NK-92 treated with Interleukin-12 subunit alpha and Interleukin-12 subunit beta, amount 100 ng/mL, for 24 hours (cell line): ENCODE data around the gene COQ10A.

ENCODE experiments used
- DNase-seq: peaks from one replicate; lab custom pipeline; 2025; lab: John Stamatoyannopoulos, UW

The COQ10A gene

DNA sequence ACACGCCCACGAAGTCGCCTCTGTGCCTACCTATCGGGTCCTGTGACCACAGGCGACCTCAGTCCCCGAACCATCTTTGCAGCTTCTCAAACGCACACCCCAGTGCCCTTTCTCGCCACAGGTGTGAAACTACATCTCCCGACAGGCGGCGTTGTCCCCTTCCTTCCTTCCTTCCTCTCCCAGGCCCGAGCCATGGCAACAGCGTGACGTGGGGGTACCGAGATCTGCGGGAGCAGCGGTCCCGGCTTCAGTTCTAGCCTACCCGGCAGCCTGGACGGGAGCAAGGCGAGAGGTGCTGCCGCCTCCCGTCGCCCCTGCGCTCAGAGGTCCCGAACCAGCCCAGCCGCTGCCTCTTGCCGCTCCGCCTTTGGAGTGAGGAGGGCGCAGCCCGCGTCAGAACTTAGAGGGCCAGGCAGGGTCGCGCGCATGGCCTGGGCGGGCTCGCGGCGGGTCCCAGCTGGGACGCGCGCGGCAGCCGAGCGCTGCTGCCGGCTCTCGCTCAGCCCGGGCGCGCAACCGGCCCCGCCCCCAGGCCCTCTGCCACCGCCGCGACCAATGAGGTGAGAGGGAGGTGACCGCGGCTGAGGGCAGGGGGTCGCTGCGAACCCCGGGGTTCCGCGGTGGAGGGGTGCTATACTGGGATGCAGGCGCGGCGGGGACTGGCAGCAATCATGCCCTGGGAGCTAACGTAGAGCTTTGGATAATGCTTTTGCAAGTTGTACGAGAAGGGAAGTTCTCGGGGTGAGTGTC lies at the start of gene COQ10A:
TSS of gene COQ10A (plus strand) at position 250 of the 750 bp plus-strand sequence. CDS start at position 427, 177 bp downstream.
- DNase-seq: peak; percentile 78

DNA sequence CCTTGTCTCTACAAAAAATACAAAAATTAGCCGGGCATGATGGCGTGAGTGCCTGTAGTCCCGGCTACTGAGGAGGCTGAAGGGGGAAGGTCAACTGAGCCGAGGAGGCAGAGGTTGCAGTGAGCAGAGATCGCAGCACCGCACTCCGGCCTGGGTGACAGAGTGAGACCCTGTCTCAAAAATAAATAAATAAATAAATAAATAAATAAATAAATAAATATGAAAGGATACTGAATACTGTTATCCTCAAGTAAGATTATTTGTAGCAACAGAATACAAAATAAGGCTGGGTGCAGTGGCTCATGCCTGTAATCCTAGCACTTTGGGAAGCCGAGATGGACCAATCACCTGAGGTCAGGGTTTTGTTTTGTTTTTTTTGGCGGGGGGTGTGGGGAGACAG lies 46.9 kb upstream of the COQ10A start:
- DNase-seq: no peak

DNA sequence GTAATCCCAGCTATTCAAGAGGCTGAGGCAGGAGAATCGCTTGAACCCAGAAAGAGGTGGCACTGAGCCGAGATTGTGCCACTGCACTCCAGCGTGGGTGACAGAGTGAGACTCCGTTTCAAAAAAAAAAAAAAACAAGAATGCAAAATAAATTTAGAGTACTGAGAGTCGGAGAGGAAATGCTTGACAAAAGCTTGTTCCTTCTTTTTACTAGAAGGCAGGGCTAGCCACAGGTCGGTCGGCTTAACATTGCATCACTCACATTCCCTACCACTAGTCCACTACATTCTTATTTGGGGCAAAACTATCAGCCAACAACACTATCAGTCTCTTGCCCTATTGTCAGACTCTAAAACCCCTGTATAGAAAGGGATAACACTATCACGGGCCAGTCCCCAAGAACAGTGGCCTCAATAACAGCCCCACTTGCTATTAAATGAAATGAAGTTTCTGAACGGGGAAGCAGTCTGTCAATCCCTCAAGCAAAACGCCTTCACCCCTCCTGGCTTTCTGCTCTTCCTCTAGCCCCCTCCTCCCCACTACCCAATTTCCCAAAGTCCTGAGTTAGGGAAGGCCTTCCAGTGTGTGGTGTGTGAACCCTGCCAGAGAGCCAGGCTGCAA lies 46.0 kb upstream of the COQ10A start:
- no peak for DNase-seq

DNA sequence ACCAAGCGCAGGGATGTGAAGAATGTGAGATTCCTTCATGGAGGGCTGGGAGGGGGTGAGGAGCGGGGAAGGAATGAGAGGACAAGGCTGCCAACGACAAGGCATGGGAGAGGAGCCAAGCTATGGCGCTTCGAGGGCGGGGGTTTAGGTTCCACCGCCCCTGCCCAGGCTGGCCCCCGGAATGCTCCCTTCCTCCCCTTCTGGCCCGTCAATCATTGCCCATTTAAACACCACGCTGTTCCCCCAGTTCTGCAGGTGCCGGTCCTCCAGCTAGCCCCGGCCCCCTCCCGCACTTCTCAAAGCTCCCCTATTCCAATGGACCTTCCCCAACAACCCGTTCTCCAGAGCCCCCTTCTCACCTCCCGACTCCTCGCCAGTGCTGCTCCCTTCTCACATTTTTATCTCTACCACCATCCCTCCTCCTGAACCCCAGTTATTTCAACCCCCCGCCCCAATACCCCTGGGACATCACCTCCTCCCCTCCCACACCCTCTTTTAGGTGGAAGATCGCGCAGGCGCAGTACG lies 45.4 kb upstream of the COQ10A start:
- DNase-seq: no peak

DNA sequence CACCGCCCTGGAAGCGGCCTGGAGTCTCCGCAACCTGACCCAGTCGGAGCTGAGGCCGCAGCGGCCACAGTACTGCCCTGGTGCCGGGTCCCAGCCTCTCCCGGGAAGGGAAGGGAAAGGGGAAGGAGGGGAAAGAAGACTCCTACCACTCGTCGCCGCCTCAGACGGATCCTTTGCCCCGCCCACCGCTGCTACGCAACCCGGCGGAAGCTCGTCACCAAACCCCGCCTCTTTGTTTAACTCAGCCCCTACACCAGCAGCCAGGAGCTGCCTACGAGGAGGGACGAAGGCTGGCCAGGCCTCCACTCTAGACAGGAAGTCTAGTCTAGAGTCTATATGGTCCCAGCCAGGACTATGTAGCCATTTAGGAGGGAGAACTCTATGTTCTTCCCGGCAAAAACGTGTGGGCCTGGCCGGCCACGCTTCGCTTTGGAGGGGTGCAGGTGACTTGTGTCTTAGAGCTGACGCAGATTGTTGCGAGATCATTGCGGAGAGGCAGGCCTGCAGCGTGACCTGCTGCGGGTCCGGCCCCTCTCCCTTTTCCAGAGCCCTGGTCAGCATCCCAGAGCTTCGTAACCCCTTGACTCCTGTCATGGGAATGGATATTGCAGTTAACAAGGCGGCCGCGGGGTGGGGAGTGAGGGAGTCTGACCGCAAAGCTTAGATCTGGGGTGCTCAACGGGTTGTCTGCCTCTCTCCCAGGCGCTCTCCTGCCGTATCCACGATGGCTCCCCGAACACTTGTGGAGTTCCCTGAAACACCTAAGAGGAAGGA lies 44.8 kb upstream of the COQ10A start, which contains the start of gene RNF41:
TSS of gene RNF41 (minus strand) at position 166 of the 774 bp plus-strand sequence. CDS start 7,875 bp downstream, outside the sequence.
- DNase-seq: peak; percentile 85

DNA sequence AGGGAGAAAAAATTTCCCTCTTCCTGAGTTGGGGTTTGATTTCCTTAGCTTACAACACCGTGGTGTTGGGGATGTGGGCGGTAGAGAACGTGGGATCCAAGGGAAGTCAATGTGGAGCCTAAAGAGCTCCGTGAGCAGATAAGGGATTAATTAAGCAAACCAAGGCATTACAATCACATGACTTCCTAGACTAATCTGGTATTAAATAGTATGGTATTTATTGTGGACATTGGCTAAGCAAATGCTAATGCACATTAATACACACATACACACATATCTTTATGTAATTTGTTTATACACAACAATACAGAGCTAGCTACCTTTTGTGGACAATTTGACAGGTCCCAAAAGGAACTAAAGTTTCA lies 44.2 kb upstream of the COQ10A start:
- DNase-seq: no peak

DNA sequence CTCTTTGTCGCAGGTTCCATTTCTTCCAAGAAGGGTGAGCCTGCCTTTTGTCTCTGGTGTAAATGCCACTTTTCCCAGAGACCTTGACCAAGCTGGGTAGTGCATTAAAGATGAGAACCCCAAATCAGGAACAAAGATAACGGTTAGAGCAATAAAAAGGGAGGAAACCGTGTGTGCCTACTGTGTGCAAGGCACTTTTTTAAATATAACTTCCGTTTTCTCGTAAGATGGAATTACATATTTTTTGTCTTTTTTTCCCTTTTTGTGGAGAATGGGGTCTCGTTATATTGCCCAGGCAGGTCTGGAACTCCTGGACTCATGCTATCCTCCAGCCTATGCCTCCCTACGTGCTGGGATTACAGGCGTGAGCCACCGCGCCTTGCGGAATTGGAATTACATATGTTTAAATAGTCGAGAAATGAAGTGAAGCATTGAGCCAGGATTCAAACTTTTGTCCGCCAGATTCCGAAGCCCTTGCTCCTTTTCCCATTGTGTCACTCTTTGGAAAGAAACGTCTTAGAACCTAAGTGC lies 43.1 kb upstream of the COQ10A start:
- DNase-seq: no peak

DNA sequence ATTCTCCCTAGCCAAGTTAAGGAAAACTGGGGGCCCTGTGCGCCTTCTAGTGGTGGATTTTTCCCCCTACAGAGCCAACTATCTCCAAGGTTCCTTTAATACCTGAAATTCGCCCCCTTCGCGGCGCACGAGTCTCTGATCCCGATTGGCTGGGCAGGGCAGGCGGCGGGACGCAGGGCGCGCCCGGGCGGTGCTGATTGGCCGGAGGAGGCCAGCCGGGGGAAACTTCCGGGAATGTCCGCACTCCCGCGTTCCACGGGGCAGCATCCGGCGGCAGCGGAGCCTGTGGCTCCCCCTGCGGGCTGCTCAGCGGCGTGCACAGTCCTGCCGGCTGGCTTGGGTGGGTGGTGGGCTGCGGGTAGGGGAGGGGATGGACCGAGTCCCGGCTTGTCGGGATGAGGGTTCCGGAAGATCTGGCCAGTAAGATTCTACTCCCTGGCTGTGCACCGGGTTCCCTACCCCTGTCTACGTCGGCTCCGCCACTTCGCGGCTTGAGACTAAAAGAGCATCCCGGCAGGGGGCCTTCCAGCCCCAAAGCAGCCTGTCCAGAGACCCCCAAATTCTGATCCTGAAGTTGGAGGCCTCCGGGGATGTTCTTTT lies 42.5 kb upstream of the COQ10A start, which contains the start of gene NABP2:
TSS of gene NABP2 (plus strand) at position 241 of the 600 bp plus-strand sequence. CDS start 515 bp downstream, outside the sequence.
- DNase-seq: peak; percentile 92

DNA sequence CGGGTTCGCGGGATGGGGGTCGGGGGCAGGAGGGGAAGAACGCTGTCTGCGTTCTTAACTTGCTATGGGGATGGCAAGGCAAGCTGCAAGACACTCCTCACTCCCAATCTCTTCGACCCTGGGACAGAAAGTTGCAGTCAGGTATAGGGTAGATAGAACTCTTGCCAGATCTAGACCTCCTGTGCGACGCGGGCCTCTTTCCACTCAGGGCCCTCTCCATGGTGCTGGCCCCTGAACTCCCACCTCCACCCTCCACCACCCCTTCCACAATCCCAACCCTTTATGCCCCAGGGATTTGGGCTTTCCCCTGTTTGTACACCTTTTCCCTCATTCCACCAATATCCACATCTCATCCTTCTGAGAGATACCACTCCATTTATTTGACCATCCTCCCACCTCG lies 41.8 kb upstream of the COQ10A start:
- no peak for DNase-seq

DNA sequence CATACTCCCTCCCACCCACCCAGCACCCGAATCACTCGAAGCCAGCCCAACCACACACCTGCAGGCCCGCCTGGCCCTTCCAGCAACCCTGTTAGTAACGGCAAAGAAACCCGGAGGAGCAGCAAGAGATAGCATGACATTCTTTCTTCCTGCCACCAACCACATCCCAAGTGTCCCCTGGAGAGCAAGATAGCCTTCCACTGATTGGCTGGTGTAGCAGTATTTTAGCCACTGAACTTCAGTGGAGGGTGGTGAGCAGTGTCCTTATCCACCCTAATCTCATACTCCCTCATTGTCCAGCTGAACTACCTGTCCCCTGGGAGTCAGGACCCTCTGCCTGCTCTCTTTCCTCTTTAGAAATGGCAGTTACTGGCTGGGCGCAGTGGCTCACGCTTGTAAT lies 37.7 kb upstream of the COQ10A start:
- DNase-seq: no peak

DNA sequence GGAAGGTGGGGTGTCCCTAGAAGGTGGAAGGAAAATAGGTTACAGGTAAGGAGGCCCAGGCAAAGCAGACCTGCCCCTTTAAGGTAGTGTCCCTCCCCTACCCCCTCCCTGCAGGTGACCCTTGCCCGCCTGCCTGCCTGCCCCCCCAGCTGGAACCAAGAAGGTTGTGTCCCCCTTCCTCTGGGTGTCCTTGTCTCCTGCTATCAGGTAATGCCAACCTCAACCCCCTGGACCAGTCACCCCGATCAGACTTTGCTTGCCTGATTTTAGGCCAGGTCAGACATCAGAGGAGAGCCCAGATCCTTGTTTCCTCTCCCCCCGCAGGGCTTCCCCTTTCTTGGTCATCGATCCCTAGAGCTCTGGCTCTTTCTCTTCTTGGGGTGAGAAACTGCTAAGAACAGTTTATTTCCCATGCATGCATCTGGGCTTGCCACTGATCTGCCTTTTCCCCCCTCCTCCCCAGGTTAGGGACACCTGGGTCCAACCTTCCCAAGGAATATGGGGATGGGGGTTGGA lies 36.8 kb upstream of the COQ10A start, which contains the start of gene SLC39A5:
TSS of gene SLC39A5 (plus strand) at position 136 of the 516 bp plus-strand sequence. CDS start 1,224 bp downstream, outside the sequence.
- no peak for DNase-seq

DNA sequence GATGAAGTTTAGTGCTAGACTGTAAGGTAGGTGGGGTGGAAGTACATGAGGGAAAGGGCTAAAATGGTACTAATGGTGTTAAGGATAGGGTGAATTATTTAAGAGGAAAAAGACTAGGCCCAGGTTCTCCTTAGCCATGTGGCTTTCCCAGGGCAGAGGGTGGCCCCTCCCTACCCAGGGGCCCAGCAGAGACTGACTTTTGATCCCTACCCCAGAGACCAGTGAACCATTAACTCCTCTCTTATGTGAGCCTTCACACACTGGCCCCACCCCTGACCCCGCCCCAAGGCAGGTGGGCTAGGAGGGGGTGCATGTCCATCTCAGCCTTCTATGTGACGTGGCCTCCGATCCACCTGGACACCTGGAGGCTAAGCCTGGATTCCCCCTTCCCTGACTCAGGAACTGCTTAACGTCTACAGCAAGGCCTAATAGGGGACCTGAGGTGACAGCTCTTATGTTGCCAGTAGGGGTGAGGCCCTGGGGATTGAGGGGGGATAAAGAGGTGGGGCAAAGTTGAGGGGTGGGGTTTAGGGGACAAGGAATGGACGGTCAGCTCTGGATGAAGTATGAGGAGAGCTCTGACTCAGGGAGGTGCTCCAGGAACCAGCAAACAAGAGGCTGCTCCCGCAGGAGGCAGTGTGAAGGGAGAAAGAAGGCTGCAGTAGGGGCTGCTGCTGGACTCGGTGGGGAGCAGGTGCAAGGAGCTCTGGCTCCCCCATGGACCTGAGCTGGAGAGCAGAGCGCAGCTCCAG lies 36.1 kb upstream of the COQ10A start:
- DNase-seq: no peak

DNA sequence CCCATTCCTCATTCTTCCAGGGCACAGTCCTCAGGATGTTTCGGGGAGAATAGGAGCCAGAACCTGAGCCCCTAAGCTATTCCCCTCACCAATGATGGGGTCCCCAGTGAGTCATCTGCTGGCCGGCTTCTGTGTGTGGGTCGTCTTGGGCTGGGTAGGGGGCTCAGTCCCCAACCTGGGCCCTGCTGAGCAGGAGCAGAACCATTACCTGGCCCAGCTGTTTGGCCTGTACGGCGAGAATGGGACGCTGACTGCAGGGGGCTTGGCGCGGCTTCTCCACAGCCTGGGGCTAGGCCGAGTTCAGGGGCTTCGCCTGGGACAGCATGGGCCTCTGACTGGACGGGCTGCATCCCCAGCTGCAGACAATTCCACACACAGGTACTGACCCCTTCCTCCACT lies 35.6 kb upstream of the COQ10A start:
- no peak for DNase-seq

DNA sequence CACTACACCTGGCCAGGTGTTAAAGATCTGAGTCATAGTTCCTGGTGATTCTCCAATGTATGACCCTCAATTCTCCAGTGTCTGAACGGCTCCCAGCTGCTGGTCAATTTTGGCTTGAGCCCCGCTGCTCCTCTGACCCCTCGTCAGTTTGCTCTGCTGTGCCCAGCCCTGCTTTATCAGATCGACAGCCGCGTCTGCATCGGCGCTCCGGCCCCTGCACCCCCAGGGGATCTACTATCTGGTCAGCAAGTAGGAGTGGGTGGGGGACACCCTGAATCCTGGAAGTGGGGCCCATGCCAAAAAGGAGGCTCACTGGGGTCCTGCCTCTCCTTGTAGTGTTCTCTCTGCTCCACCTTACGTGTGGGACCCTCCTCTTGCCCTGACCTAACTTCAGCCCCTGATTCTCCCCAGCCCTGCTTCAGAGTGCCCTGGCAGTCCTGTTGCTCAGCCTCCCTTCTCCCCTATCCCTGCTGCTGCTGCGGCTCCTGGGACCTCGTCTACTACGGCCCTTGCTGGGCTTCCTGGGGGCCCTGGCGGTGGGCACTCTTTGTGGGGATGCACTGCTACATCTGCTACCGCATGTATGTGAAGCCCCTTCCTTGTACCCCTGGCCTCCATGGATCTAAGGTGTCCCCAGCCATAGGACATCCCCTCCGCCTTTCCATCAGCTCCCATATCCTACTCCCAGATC lies 31.9 kb upstream of the COQ10A start:
- DNase-seq: no peak

DNA sequence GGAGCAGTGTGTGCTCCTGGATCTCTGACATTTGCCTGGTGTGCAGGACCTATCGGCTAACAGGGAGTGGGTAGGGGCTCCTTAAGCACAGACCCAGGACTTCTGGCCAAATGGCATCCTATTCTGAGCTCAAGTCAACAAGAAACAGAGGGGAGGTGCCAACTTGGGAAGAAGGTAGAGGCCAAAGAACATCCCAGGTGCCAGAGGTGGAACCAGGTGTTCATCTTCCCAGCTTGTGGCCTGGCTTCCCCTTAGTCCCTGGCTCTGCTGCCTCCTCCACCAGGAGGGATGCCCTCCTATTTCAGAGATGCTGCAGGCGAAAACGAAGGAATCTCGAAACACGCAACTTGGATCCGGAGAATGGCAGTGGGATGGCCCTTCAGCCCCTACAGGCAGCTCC lies 30.7 kb upstream of the COQ10A start:
- DNase-seq: no peak

DNA sequence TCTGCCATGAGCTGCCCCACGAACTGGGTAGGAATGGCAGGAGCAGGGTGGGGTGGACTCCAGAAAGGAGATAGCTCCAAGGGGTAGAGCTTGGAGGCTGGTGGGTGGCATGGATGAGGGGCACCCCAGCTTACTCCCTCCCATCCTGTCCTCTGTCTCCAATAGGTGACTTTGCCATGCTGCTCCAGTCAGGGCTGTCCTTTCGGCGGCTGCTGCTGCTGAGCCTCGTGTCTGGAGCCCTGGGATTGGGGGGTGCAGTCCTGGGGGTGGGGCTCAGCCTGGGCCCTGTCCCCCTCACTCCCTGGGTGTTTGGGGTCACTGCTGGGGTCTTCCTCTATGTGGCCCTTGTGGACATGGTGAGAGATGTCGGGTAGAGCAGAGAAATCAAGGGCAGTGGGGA lies 29.8 kb upstream of the COQ10A start:
- no peak for DNase-seq

DNA sequence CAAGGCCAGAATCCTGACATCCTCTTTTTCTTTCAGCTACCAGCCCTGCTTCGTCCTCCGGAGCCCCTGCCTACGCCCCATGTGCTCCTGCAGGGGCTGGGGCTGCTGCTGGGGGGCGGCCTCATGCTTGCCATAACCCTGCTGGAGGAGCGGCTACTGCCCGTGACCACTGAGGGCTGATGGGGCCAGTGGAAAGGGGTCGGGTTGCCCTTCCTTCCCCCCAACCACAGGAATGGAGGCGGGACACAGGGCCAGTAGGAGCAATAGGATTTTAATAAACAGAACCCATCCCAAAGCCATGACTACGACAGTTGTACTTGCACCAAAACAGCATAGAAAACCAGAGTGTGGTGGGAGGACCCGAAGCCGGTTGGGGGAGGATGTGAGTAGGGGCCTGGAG lies 29.2 kb upstream of the COQ10A start:
- DNase-seq: no peak

DNA sequence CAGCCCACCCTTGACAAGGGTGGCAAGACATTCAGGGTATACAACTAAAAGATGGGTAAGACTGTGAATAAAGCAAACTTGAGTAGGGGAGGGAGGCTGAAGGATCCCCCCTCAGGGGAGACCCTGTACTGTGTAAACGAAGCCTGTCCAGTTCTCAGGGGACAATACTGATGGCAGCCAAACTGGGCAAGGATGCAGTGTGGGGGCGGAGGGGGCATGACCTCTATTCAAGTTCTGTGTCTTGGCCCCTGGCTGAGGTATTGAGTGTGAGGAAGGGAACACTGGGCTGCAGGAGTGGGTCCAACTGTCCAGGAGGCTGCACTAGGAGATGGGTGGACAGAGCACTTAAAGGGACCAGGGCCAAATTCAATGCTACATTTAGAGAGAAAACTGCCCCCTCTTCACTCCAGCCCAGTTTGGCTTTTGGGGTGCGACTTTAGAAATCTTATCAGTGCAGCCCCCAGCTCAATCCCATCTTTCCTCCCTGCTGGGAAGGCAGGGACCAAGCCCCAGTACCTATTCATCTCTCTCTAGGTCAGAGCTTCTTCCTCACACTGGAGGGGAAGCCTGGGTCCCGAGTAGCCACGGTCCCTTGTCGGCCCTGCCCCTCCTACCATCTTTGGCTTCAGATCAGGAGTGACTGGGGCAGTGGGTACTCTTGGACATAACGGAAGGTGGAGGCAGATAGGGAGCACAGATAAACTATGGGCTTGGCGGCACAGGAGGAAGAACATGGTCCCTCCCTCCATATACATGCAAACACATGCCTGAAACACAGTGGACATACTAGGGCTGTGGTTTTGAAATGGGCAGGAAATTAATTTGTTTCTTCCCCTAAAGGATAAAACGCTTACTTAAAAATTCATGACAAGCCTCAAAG lies 25.1 kb upstream of the COQ10A start:
- no peak for DNase-seq

DNA sequence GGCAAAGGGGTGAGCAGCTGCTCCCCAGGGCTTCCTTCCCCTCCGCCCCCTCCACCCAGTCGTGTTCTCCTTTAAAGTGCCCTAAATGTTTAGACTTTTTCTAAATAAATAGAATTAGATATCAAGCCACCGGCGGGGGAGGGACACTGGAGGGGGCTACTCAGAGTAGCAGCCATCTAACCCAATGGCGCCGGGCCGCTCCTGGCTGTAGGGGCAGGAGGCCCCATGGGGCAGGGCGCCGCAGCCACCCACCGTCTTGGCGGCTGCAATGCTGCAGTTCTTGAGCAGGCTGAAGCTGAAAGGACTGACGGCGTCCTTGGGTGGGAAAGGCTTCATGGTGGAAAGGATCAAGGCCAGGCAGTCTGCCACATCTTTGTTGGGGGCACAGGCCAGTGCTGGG lies 23.8 kb upstream of the COQ10A start:
- no peak for DNase-seq
